ENCODE results near the gene KANSL1. TPM values are rescaled to one million over a fixed set of nuclear protein-coding genes. Genes with fewer than 3 reads are reported as not detected.

KANSL1 gene
- total RNA-seq, 3 donors from 2014 or later, result 80.2 to 107 (median 88.8) TPM

GRCh38 chr17:46212634-46213435, 19.6 kb upstream of the KANSL1 start:
- Histone ChIP-seq H3K4me1 (ENCODE audit: low read depth) (no peaks in the 10 kb centered on the region), H3K9me3 (no peaks in the 10 kb centered on the region), H3K4me3 (no peak overlapping the region), H3K36me3 (ENCODE audit: low read depth) (no peaks in the 10 kb centered on the region)
- DNase-seq (peak in 1 of 3 donors; percentile 95), ATAC-seq (peak; percentile 88)
- intact Hi-C loops (cut with DNase I, micrococcal nuclease), result loop anchor here (5.0 to 10.0 kb wide), 2 partner anchors 171 to 208 kb away; no protein-coding TSS in a partner anchor
- peak; percentile 55 for TF ChIP-seq CTCF (IDR thresholded peaks at IDR 0.05)

GRCh38 chr17:46208997-46209396, 15.8 kb upstream of the KANSL1 start:
- intact Hi-C loops (cut with DNase I, micrococcal nuclease), result no loop called here
- TF ChIP-seq CTCF (IDR thresholded peaks at IDR 0.05), result no peak

GRCh38 chr17:46205975-46206374, 12.7 kb upstream of the KANSL1 start:
- intact Hi-C loops (cut with DNase I, micrococcal nuclease), result no loop called here

More at GRCh38 chr17:46208997-46209396, 15.8 kb upstream of the KANSL1 start:
- DNase-seq (no peak), ATAC-seq (no peak)
- H3K4me1 ChIP-seq (ENCODE audit: low read depth), result peaks cover 6% of the 10 kb centered on the region
- H3K4me3 ChIP-seq, result no peak overlapping the region
- no peaks in the 10 kb centered on the region for H3K36me3 ChIP-seq (ENCODE audit: low read depth)
- no peaks in the 10 kb centered on the region for H3K9me3 ChIP-seq

GRCh38 chr17:46202424-46202823, 9.2 kb upstream of the KANSL1 start:
- DNase-seq (no peak), ATAC-seq (peak; percentile 84)
- Histone ChIP-seq H3K4me3 (no peak overlapping the region), H3K36me3 (ENCODE audit: low read depth) (no peaks in the 10 kb centered on the region), H3K4me1 (ENCODE audit: low read depth) (peaks cover 27% of the 10 kb centered on the region), H3K9me3 (no peaks in the 10 kb centered on the region)
- intact Hi-C loops (cut with DNase I, micrococcal nuclease), result no loop called here
- no peak for TF ChIP-seq CTCF (IDR thresholded peaks at IDR 0.05)

More at GRCh38 chr17:46205975-46206374, 12.7 kb upstream of the KANSL1 start:
- Histone ChIP-seq H3K4me1 (ENCODE audit: low read depth) (peaks cover 20% of the 10 kb centered on the region), H3K4me3 (no peak overlapping the region), H3K9me3 (no peaks in the 10 kb centered on the region), H3K36me3 (ENCODE audit: low read depth) (no peaks in the 10 kb centered on the region)
- ATAC-seq (no peak), DNase-seq (no peak)
- TF ChIP-seq CTCF (IDR thresholded peaks at IDR 0.05), result no peak

GRCh38 chr17:46201491-46201890, 8.3 kb upstream of the KANSL1 start:
- no peaks in the 10 kb centered on the region for H3K9me3 ChIP-seq
- no peak for DNase-seq
- ATAC-seq, result no peak
- no peaks in the 10 kb centered on the region for H3K36me3 ChIP-seq (ENCODE audit: low read depth)
- intact Hi-C loops (cut with DNase I, micrococcal nuclease), result no loop called here
- H3K4me3 ChIP-seq, result no peak overlapping the region
- no peak for TF ChIP-seq CTCF (IDR thresholded peaks at IDR 0.05)
- peaks cover 27% of the 10 kb centered on the region for H3K4me1 ChIP-seq (ENCODE audit: low read depth)
